ENCODE measurements around the gene SLC51A.
A peak's percentile ranks its signal among the peaks of the same experiment; 100 is the strongest.
"Not testable (repeated sequence)": the region's sequence is repeated elsewhere in the genome, so short reads cannot be mapped to it uniquely, and the experiment has no call there.

SLC51A gene

DNA sequence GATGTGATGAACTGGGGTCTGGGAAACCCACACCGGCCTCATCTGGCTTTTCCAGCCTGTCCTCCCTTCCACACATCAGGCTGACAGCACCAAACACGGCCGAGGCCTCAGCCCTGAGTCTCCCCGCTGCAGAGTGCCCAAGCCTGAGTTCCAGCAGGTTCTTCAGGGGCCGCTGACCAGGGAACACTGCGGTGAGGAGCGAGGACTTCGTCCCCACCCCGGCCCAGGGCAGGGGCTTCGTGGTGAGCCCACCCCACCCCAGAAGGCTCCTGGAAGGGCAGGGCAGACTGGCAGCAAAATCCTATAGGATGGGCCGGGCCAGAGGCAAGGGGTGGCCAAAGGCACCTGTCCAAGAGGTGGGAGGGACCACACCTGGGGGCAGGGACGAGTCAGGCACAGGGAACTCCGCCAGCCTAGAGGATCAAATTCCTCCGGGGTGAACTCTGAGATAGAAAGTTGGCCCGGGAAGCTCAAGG is at the start of gene SLC51A:
TSS of gene SLC51A (plus strand) at position 446 of the 476 bp plus-strand sequence. CDS start 179 bp downstream, outside the sequence.
- no peak for DNase-seq

DNA sequence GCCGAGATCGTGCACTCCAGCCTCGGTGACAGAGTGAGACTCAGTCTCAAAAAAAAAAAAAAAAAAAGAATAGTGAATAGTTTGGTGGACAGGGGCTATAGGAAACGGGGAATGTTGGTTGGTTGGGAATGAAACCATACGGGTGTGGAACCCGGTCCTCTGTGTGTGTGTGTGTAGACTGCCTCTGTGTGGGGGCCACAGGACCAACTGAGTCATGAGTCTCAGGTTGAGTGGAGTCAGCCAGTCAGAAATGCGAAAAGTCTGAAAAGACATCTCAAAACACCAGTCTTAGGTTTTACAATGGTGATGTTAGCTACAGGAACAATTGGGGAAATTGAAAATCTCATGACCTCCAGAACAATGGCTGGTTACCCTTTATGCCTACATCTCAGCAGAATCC is 49.6 kb upstream of the SLC51A start:
- DNase-seq: no peak

DNA sequence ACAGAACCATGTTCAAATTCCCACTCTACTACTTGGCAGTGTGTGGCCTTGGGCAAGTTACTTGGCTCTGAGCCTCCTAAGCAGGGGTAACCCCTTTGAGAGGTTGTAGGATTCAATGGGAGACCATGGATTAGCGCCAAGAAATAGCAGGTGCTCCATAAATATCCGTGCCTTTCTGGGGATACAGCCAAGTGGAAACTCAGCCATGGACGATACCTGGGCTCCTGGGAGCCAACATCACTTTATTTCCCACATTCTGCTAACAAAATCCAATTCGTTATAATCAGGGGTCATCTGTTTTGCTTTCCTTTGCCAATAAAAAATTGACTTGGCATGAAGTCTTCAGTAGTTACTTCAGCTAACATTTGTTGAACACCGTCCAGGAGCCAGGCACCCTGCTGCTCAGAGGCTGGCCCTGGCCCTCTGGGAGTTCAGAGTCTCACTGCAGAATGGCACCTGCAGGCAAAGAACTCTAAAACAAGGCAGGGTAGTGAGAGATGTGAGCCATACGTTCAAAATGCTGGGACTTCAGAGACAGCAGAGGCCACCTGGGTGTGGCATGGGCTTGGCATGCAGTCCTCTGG is 47.4 kb upstream of the SLC51A start:
- peak; percentile 99 for DNase-seq

DNA sequence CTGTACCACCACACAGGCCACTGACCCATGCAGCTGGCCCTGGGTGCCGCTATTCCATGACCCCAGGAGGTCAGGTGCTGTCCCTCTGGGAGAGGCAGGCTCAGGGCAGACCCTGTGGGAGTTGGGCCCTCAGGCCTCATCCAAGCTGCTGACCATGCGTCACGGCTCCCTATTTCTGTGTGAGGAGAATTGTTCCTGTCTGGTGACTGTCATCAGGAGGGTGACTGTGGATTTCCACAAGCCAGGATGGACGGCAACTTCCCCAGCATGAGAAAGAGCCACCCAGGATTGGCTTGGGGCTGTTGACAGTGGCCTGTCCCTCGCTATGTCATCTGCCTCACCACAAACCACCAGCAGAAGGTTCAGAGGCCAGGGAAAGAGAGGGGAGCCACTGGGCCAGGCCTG is 46.5 kb upstream of the SLC51A start:
- DNase-seq: no peak

DNA sequence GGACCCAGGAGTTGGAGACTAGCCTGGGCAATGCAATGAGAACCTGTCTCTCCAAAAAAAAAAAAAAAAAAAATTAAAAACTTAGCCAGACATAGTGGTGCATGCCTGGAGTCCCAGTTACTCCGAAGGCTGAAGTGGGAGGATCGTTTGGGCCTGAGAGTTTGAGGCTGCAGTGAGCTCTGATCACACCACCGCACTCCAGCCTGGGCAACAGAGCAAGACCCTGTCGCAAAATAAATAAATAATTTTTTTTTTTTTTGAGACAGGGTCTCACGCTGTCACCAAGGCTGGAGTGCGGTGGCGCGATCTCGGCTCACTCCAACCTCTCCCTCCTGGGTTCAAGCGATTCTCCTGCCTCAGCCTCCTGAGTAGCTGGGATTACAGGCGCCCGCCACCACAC is 46.0 kb upstream of the SLC51A start:
- DNase-seq: not testable (repeated sequence)

DNA sequence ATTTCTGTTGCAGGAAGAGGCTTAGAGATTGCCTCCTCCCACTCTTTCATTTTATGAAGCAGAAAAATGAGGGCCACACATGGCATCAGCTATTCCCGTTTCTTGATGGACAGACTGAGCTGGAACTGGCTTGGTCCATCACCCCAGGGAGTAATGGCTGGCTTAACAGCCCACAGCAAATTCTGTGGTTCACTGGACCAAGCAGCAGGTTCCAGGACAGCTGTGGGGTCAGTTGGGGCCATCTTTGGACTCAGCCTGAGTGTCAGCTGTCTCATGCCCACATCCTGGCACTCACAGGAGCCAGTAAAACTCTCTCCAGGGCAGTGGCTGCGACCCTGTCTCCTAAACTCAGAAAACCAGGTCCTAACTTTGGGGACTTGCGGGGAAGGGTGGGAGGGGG is 41.7 kb upstream of the SLC51A start:
- DNase-seq: no peak

DNA sequence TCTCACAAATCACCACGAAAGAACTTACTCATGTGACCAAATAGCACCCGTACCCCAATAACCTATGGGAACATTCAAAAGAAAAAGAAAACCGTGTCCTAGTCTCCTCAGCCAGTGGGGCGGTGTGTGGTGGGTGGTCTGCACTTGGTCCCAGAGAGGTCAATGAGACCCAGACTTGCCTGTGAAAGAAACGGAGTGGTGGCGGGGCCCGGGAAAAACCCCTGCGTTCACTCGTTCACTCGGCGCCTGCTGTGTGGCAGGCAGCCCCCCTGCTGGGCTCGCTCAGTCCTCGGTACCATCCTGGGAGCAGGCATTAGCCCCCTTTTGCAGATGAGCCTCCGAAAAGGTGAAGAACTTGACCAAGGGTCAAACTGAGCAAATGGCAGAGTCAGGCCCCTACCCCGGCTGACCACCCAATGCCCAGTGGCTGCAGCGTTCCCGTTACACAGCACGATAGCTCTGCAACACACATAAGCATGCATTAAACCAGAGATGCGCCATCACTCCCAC is 41.2 kb upstream of the SLC51A start:
- no peak for DNase-seq

DNA sequence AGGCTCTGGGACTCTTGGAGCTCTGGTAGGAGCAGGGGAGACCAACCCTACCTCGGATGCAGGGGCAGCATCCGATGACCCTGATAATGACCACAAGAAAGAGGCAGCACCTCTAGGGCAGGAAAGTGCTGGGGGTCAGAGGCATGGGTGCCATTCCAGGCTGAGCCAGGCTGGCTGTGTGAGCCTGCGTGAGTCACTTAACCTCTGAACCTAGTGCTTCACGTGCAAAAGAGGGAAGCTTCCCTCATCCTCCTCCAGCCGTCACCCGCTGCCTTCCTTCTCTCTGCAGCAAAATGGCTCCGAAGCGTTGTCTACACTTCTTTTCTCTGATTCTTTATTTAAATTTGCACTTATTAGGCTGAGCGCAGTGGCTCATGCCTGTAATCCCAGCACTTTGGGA is 40.6 kb upstream of the SLC51A start:
- no peak for DNase-seq

DNA sequence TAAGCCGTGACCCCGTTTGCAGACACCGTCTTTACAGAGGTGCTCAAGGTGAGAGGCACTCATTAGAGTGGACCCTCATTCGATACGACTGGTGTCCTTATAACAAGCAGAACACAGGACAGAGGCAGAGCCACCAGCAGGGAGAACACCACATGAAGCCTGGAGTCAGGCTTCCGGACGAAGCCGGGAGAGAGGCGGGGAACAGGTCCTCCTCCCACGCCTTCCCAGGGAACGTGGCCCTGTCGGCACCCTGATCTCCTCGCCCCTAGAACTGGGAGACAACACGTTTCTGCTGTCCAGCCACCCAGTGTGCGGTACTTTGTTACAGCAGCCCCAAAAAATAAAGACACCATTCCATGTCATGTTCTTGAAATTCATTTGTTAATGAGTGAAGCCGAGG is 38.8 kb upstream of the SLC51A start:
- no peak for DNase-seq

DNA sequence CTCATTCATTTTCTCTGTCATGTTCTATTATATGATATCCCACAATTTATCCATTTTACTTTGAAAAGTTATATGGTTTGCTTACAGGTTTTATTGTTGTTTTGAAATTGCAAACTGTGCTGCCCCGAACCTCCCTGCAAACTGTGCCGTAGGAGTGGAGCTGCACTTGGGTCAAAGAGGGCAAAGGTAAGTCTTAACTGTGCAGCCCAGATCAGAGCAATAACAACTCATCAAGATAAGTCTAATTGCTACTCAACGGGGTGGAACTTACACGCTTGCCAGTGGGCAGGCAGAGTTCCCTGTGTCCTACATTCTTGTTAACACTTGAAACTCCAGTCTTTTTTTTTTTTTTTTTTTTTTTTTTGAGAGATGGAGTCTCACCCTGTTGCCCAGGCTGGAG is 38.4 kb upstream of the SLC51A start:
- DNase-seq: no peak

DNA sequence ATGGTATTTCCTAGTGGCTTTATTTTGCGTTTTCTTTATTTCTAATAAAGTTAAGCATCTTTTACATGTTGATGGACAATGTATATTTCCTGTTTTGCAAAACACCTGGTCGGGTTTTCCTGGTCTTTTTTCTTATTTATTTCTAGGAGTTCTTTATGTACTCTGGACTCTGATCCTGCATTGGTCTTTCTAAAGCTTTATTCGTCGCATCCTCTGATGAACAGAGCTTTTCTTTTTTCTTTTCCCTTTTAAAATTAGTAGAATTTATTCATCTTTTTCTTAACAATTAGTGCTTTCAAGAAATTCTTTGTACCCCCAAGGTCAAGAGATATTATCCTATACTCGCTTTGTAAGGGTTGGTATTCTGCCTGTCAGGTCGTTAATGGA is 37.3 kb upstream of the SLC51A start:
- no peak for DNase-seq

DNA sequence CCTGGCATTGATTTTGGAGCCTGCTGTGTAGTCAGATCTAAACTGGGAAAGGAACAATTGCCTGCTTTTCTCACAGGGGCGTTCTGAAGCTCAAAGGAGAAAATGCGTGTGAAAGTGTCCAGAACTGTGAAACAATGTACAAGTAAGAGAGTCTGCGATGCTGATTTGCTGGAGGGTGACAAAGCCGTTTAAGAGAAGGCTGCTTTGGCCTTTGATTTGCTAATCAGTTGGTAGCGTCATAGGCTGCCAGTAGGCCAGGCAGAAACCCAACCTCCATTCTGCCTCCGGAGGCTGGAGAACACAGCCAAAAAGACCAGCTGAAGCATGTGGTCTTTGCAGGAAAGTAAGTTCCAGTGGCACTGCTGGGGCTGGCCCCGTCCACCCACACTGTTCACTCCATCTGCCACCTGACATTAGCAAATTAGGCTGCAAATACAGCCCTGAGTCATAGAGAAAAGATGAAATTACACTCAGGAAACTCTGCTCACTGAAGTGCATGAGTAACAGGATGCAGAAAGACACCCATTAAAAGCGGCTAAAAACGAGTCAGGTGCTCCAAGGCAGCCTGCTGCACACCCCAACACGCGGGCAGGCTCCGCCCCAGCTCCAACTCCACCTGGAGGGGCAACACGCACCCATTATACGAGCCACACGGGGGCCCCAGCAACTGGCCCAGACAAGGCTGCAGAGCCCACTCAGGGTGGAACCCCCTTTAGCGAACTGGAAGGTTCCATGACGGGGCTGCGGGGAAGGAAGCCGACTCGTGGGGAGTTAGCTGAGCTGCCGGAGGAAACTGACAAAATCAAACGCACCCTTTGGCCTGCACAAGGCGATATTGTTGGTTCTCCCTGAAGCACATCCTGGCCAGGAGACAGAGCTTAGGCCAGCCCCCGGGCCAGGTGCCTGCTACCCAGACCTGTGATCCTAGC is 36.7 kb upstream of the SLC51A start:
- DNase-seq: peak; percentile 42

DNA sequence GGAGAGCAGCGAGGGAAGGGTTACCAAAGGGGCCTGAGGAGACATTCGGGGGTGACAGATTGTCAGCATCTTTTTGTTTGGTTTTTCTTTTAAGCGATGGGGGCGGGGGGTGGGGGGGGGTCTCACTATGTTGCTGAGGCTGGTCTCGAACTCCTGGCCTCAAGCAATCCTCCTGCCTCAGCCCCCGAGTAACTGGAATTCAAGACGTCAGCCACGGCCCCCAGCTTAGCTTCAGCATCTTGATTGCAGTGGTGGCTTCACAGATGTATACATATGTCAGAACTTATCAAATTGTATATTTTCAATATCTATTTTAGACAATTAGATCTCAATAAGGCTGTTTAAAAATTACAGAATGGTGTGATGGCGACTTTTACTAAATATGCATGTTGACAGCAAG is 36.0 kb upstream of the SLC51A start:
- DNase-seq: no peak

DNA sequence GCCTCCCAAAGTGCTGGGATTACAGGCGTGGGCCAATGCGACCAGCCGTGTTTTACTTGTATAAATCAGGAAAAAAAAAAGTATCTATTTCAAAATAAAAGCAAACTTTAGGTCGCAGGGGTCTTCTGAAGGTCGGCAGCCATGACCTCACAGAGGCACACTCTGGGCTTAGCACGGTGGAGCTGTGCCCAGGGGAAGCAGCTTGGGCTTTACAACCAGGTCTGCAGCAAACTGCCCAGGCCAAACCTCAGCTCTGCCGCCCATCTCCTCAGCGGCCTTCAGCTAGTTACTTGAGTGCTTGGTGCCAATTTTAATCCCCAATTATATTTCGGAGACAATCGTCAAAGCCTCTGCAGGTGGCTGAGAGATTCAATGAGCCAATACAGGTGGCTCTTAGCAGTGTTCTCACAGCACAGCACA is 35.2 kb upstream of the SLC51A start:
- no peak for DNase-seq

DNA sequence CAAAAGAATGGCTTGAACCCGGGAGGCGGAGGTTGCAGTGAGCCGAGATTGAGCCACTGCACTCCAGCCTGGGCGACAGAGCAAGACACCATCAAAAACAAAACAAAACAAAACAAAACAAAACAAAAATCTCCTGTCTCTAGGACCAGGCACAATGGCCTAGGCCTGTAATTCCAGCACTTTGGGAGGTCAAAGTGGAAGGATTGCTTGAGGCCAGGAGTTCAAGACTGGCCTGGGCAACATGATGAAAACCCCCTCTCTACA is 32.2 kb upstream of the SLC51A start:
- DNase-seq: not testable (repeated sequence)

DNA sequence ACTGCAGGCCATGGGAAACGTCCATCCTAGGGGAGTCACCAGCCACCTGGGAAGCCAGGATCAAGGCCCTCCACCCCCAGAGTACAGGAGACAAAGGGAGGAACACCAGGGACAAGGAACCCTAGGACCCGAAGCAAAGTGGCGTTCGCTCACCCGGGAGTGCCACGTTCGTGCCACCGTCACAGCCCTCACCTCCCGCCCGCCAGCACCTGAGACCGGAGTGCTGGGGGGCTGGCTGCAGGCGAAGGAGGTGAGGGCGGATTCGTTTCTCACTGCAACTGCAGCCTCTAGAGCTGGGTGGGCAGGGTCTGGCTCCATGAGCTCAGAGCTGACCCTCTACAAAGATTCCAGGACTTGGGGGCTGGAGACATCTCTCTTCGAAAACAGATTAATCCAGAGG is 31.5 kb upstream of the SLC51A start:
- no peak for DNase-seq

DNA sequence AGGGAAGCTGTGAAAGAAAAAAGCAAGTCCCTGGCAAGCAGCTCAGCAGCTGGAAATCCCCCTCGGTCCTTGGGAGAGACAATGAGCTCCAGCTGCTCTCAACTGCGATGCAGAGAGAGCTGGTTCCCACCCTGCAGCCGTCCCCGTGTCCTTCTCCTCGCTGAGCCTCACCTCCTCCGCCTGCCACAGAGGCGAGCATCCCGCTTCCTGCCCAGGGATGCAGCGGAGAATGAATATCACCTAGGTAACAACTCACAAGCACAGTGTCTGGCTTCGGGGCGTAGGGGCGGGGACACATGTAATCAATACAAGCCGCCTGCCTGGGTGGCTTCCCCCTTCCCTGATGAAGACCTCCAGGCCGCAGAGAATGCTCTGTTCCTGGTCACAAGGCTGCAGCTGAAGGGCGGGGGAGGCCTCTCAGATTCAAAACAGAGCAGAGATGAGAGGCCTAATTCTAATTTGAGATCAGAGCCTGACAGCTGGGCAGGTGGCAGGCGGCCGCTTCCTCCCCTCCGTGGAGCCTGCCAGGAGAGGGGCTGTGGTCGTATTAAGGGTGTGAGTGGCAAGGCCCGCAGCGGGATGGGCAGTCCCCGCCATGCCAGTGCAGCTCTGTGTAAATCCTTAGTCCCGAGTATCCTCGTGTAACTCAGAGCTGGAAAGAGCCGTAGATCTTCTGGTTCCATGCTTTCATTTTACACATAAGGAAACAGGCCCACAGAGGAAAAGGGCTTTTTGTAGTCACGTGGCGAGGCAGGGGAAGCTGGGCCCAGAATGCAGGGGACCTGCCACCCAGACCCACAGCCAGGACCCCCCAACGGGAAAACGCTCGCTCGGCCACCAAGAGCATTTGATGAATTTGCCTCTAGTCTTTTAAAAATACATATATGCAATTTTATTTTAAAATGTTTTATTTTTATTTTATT is 29.4 kb upstream of the SLC51A start:
- DNase-seq: peak; percentile 19

DNA sequence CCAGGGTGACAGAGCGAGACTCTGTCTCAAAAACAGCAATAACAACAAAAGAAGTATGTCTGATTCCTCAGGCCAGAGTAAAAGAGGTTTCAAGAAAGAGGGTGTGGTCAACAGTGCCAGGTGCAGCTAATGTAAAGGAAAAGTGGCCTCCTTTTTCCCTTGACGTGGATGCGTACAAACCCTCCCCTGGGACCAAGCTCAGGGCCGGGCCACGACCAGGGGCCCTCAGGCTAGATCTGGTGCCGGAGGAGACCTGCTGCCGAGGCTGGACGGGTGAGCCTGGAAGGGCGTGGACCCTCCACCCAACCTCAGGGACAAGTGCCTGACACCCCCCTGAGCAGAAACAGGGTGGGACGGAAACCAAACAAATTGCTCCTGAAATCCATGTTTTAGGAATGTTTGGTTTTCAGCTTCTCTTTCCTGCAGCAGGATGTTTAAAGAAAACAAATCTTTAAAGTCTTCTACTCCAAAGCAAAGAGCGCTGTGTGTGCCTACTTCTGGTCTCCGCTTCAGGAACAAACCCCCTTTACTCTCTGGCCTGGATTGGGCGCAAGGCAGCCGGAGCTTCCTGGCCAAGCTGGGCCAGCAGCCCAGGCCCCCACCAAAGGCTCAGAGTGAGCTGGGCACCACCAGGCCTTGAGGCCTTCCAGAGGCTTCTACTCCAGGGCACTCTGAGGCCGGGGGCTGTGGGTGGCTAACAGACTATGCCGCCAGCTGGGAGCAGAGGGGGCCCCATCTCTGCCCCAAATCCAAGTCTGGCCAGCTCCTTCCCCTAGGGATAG is 26.6 kb upstream of the SLC51A start:
- no peak for DNase-seq

DNA sequence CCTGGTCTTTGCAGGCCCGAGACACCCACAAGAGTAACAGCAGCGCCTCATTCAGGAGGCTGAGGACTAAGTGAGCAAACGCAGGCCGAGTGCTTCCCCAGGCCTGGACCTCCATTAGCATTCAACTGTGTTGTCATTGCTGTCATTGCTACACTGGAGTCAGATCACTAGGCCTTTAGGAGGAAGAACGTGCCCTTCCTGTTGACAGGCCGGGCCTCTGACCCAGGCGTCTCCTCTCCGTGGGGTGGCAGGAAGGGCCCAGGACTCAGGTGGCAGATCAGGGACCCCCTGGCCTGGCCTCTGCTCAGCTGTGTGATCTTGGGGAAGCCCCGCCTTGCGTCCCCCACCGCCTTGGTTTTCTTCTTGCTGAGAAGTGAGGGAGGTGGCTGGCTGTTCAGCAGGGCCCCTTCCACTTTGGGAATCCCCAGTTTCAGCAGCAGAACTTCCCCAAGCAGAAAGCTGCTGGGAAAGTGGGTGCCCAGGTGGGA is 24.3 kb upstream of the SLC51A start:
- no peak for DNase-seq

DNA sequence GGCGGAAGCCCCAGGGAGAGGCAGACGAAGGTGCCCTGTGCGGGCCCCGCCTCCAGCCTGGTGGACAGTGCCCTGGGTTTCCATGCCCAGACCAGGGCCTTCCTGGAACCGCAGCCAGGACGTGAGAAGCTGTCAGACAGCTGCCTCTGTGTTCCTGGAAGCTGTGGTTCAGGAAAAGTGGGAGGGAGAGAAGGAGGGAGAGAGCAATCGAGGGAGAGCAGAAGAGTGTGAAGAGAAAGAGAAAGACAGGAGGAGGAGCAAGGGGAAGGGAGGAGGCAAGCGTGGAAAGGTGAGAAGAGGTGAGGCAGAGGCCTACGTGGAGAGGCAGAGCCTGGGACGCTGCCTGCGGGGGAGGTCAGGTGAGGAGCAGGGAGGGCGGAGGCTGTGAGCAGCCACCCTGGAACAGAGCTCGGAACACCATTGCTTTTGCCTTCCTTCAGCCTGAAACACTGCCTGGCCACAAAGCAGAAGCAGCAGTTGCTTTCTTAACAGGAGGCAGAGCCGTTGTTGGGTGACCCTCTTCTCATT is 23.7 kb upstream of the SLC51A start:
- no peak for DNase-seq

DNA sequence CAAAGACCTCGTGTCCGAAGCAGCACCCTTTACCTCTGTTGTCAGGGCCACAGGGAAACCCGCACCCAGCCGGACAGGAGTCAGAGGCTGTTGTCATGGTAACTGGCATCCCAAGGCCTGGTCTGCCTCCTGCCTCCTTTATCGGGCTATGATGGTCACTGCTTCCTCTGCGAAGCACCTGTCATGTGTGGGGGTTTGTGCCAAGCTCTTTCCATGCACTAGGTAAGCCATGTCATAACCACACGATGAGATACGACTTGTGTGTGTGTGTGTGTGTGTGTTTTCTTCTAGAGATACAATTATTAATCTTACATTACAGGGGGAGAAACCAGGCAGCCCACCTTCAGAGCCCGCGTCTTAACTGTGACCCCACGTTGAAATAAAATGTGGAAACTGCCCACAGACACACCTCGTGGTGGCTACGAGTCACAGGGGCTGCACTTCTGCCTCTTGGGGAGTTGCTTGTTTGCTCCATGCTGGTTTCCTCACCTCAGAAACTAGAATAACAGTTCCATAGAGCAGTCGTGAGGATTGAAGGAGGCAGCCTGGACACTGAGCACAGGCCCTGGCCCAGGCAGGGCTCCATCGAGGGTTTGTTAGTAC is 23.1 kb upstream of the SLC51A start:
- no peak for DNase-seq

All from NCI-H2081 treated with DMSO at 0.1 percent for 48 hours (cell line).